NCI-H1694 (cell line): ENCODE data around the gene MACROD2.
"Not testable (repeated sequence)": the region's sequence is repeated elsewhere in the genome, so short reads cannot be mapped to it uniquely, and the experiment has no call there.

Experiments
- DNase-seq: peaks from one replicate; lab custom pipeline; 2025; lab: John Stamatoyannopoulos, UW

The MACROD2 gene

DNA sequence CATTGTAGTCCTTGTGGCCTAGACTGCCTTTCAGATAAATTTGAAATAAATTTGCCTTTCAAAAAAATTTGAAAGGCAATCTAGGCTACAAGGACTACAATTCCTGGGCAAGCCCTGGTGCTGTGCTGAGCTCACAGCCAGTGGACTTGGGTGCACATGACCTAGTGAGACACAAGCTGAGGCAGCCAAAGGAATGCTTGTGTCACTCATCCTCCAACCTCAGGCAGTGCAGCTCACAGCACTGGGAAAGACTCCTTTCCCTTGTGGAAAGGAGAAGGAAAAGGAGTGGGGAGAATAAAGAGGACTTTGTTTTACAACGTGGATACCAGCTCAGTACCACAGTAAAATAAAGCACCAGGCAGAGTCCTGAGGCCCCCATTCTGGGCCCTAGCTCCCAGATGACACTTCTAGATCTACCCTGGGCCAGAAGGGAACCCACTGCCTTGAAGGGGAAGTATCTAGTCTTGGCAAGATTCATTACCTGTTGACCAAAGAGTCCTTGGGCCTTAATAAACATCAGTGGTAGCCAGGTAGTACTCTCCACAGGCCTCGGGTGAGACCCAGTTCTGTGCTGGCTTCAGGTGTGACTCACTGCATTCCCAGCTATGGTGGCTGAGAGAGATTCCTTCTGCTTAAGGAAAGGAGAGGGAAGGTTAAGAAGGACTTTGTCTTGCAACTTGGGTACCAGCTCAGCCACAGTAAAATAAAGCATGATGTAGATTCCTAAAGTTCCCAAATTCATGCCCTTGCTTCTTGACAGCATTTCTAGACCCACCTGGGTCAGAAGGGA, 1001.8 kb downstream of the MACROD2 start:
- no peak for DNase-seq

DNA sequence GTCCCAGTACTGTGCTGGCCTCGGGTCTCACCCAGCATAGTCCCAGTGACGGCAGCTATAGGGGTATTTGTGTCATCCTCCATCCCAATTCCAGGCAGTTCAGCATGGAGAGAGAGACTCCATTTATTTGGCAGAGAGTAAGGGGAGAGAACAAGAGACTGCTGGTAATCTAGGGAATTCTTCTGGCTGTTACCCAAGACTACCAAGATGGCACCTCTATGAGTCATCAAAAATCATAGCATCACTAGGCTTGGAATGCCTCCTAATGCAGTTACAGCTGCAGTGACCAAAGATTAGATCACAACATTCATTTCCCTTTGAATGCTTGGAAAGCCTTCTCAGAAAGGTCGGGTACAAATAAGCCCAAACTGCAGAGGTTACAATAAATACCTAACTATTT, 1002.5 kb downstream of the MACROD2 start:
- no peak for DNase-seq

DNA sequence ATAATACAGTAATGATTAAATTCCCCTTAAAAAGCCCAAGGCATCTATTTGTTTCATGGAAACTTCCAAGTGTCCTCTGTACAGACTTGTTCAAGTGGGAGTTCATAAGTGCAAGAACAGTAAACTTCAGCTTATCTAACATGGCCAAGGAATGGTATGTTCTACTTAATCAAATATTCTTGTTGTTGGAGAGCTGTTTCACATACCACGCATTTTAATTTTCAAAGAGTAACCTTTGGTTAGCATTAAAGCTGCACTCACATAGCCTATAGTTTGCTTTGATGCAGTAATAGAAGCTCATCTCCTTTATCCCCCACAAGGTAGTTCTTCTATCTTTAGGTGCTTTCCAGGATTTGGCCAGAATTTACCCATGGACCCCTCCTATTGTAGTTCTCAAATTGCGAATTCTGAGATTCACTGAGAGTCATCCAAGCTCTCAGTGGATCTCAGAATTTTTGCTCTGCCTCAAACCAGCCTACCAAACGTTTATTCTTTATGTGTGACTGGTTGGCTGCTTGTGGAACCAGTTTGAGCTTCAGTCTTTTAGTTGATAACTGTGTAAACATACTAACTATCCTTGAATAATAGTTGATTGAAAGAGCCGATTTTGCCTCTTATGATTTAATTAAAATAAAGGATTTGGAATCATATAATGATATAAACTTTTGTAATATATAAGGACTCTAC, 1010.1 kb downstream of the MACROD2 start:
- DNase-seq, result no peak

DNA sequence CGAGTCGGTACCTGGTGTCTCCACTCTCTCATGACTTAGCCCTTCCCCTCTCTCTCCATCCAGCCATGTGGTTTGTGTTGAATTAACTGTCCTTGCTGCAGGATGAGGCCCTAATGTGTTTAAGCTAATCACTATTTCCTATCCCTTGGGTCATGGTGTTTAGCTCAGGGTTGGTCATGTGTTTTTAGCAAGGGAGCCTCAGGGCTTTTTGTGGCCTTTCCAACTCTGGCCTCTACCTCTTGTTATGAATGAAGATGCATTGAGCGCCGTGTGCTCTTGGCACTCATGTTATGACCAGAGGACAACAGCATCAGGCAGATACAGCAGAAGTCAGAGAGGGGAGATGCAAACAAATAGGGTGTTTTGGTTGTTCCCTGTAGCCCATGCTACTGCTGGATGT, 1016.3 kb downstream of the MACROD2 start:
- DNase-seq, result no peak

DNA sequence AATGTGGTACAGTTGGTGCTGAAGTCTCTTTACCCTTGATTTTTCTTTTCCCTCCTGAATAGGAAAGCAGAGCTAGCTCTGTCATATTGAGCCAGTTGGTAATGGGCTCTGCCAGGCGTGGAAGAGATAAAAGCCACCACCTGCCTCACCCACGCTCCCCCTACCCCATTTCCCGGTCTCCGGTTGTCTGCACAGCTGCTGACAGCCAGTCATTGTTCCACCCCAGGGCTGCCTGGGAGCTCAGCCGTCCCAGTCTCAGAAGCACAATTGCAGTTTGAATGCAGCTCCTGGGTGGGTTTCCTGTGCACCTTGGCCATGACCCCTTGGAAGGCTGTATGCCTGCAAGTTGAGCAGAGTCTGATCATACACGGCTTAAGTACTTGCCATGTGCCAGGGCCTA, 1017.2 kb downstream of the MACROD2 start:
- DNase-seq, result peak; percentile 68

DNA sequence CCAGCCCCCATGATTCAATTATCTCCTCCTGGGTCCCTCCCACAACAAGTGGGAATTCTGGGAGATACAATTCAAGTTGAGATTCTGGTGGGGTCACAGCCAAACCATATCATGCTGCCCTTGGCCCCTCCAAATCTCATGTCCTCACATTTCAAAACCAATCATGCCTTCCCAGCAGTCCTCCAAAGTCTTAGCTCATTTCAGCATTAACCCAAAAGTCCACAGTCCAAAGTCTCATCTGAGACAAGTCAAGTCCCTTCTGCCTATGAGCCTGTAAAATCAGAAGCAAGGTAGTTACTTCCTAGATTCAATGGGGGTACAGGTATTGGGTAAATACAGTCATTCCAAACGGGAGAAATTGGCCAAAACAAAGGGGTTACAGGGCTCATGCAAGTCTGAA, 1021.6 kb downstream of the MACROD2 start:
- DNase-seq, result not testable (repeated sequence)

DNA sequence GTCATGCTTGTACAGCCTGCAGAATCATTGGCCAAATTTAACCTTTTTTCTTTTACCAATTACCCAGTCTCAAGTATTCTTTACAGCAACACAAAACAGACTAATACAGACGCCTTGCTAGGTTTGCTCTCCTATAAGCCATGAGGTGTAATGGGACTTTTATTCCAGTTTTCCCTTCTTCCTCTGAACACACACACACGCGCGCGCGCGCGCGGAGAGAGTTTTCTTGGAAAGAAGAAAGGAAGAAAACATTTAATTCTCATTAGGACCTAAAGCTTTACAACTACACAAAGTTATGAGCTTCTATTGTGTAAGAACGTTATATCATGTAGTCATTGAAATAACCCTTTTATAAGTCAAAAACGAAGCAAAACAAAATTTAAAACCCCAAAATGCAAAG, 1023.6 kb downstream of the MACROD2 start:
- DNase-seq, result no peak

DNA sequence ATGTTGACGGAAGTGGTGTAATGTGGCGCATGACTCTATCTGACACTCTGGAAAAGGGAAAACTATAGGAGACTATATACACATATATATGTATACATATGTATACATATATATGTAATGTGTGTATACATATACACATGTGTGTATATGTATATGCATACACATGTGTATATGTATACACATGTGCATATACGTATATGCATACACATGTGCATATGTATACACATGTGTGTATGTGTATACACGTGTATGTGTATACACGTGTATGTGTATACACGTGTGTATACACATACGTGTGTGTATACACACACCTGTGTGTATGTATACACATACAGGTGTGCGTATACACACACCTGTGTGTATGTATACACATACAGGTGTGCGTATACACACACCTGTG, 1025.5 kb downstream of the MACROD2 start:
- no peak for DNase-seq

DNA sequence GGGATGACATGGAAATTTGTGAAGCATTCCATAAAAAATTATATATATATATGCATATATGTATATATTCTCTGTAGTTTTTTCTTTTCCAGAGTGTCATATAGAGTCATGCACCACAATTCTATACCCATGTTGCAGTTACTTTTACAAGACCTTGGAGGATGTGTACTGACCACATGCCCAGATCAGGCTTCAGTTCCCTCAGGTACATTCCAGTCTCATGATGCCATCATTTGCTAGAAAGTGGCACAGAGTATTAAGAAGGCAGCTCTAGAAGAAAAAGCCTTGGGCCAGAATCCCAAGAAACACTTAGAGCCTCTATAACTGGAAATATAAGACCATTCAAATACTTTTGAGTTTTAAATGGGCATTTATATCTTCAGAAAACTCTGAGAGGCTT, 1027.6 kb downstream of the MACROD2 start:
- DNase-seq, result no peak

DNA sequence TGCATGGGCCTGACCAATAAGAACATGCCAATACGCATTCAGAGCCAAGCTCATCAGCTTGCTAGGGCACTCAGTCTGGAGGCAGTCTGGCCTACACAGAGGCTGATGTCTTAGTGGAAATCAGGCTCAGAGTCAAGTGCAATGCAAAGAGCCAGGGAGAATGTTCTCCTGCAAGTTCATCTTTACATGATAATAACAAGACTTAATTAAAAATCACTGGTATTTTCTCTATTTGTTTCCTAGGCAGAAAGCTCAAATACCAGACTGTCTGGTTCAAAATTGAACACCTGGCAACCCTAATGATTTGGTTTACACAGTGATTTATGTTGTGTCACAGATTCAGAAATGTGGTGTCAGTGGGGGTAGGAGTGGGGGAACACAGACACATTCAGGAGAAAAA, 1031.4 kb downstream of the MACROD2 start:
- no peak for DNase-seq

DNA sequence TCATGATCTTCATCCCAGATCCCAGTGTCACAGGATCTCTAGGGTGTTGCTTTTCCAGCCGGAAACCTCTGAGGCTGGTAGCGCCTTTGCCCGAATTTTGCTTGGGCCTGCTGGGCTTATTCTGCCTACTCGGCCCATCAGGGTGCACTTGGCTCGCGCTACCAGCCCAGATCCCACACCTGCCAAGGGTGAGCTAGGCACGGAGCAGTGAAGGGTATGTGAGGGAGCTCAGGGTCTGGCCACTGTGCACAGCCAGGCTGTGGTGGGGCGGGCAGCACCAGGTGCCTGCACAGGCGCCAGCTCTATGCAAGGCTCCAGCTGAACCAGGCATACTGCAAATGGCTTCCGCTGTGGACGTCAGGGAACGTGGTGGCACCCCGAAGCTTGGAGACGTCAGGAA, 1035.5 kb downstream of the MACROD2 start:
- DNase-seq, result no peak

DNA sequence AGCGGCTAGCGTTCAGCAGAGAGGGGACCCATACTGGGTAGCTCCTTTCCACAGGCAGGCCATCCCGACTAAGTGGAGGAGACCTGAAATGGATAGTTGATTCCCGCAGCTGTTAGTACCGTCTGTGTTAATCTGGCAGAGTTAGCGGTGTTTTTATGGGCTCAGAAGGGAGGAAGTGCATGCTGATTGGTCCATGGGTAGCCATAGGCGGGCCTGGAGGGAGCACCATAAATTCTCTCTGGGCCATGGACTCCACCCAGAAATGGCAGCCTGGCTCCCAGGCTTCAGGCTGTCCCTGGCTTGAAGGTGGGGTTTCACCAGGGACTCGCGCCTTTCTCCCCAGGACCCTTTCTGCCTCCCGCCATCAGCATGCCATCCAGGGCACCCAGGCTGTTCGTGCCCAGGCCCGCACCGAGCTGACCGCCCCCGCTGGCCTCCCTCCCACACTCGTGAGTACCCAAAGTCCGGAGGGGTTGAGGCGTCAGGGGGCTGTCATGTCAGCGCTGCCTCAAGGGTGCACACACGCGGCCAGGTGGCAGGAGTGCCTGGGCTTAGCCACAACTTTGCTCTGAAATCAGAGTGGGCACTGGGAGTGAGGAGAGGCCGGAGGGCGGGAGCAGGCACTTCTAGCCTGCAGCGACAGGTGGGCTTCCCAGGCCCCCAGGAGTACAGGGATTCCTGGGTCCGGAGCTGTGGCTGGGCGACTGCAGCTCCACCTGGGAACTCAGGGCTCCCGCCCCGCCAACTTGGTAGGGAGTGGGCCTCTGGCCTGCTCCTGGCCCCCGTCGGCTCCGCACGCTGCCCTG, 1036.4 kb downstream of the MACROD2 start:
- DNase-seq, result no peak

DNA sequence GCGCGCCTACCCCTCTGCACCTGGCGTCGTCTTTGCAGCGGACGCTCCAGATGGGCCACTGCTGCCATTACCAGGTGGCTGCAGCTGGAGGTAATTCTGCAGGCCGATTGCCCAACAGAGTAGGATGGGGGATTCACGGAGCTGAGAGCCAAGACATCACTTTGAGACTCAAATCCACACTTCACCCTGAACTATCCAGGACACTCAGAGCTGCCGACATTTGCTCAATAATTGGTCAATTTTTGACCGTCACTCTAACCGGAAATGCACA, 1037.0 kb downstream of the MACROD2 start:
- no peak for DNase-seq

DNA sequence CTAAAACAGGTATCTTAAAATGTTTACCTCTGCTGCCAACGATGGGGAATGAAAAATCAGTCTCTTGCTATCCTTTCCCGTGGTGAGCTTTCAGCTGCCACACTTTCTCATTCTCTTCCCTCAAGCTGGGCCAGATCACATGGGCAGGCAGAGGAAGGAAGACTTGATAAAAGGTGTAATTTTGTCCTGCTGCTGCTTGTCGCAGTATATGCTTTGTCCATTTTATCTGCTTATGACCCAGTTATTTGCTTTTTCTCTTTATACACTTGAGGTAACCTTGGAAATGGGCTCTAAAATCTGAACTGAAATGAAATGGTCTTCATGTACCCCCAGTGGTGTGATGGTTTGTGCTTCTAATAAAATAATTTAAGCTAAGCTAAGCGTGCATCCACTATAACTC, 1038.0 kb downstream of the MACROD2 start:
- DNase-seq, result no peak

DNA sequence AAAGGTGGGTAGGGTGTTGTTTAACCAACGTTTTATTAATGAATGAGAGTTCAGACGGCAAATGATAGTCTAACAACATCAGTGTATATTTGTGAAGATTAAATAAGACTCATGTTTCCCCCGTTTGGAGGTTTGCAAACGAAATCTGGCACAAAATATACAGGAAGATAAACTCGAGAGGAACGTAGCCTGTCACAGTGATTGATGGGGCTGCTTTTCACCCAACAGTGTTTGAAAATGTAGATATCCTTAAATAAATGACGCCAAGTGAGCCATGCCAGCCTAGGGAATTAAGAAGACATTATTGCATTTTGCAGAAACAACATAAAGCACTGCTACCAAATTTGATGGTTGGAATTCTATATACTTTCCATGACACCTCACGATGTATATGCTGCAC, 1038.6 kb downstream of the MACROD2 start:
- no peak for DNase-seq

DNA sequence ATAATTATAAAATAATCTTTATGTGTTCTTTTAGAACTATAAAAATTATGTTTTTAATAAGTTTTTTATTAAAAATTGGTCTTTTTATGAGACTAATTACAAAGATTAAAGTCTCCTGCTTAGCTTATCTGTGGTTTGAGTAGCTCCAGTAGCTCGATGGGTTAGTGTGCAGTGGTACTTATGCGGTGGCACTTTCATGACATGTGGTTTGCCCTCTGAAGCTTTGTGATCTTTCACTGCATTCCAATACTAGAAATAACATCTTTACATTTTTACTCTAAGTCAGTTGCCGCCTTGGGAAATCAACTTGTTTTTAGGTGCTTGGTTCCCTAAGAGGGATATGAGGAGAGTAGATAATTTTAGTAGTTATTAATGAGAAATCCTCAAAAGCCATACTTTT, 1041.6 kb downstream of the MACROD2 start:
- no peak for DNase-seq

DNA sequence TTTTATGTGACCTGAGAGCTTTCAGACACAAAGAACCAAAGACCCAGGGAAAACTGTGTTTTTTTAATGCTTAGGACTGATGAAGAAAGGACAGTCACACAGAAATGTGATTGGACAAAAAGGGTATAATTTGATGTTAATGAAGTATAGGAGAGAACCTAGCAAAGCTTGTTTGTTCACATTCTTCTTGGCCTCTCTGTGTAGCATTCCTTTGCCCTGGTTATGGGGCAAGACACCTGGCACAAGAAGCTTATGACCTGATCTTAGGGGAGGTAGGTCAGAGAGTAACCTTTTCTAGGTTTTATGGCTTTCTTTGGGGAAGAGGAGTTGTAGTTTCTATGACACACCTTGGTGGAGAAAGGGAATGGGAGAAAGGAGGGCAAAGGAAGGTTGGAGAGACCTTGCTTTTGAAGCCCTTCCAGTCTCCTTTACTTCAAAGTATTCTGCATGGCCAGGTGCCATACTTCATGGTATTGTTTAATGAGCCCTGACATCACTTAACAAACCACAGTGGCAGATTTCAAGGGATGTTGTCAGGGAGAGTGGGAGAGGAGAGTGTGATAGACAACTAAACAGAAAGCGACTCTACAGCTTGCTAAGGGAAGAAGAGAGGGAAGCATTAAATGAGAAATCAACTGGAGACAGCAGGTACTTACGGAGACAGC, 1043.9 kb downstream of the MACROD2 start:
- DNase-seq, result no peak

DNA sequence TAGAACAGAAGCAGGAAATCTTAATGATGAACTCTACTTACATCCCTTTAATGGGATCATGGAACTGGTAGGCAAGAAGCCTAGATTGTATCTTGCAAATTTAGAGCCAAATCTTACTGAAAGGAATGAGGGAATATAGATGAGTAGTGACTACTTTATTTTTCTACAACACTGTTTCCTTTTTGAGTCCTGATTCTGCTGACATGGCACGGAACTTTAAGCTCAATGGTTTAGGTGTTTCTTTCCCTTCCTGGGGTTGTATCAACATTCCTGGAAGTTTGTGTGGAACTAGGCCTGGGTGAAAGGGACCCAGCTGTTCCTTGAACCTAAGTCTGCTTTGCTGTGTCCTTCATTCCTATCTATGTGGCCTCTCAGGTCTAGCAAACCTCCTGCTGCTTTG, 1047.4 kb downstream of the MACROD2 start:
- no peak for DNase-seq

DNA sequence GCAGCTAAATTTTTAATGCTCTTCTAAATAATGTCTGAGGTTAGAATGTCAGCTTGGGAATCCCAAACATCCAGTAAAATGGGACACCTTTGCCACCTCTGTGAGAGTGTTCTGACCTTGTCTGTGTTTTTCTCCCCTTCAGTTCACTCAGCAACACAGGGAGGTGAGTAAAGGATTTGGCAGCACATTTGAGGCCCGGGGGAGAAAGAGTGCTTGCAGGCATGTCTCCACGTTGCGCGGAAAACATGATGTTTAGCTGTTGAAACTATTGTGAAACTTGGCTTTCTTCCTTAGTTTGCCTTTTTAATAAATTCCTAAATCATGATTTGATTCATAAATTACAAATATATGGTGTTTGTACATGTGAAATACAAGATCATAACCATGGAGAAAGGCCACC, 1049.9 kb downstream of the MACROD2 start:
- no peak for DNase-seq

DNA sequence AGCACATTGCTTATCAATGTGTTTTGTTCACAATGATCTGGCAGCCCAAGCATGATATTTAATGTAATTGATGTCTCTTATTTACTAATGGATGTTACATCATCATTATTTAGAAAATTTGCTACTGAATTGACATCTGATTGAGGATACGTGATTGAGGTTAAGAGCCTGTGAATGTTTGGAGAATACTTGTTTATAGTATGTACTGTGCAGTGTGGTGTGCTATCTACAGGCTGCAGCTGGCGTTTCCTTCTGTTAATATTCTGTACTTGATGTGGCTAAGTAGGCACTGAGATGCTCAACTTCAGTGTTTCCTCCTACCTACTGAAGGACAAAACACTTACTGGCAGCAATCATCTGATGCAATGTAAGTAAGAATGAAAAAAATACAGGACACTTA, 1051.7 kb downstream of the MACROD2 start:
- DNase-seq, result no peak

DNA sequence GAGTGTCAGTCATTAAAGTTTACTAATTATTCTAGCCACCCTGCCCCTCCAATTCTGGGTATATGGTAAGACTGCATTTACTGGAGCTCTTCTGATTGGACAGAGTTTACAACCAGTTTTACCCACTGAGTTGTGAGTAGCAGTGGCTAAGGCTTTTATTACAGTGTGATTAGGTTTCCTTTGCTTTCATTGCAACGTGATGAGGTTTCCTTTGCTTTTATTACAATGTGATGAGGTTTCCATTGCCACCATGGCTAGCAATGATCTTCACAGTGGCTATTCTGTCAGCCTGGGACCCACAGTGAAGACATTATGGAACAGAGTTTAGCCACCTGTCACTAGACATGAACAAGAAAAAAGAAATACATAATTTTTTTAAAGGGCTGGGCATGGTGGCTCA, 1052.3 kb downstream of the MACROD2 start:
- no peak for DNase-seq

DNA sequence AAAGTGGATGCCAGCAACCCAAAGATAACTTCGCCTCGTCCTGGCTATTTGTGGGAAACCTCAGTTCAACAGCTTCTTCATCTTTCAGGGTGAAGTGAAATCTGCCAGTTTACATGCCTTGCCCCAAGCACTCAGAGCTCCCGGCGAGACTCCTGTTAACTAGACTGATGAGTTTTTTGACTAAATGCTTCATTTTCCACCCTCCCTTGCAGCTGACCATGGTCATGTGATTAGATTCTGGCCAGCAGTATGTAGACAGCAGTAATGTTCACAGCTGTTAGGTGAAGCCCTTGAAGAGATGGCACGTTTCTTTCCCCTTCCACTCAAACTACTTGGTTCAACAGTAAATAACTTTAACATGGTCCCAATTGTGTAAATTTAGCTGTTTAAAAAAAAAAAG, 1060.9 kb downstream of the MACROD2 start:
- no peak for DNase-seq

DNA sequence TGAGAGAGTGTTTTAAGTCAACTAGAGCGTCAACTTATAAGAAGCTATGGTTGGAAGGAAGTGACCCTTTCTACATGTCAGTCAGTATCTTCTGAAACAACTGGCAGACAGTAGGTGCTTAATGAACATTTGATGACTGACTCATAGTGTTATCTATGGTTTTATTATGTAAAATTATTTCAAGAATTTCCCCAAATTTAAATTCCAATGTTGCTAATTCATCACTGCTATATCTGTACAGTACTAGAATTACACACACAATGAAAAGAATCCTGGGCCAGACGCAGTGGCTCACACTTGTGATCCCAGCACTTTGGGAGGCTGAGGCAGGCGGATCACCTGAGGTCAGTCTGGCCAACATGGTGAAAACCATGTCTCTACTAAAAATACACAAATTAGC, 1063.5 kb downstream of the MACROD2 start:
- DNase-seq, result no peak
